Upper lobe of left lung (tissue), 4 donors: Measurements from ENCODE around the gene CHRM4.

Source experiments
- POLR2A ChIP-seq, 4 donors: fragments of 450-650 bp; IDR thresholded peaks; one replicate each; pipeline ENCODE4 v1.5.1; 2016 to 2017; ENCODE audit warnings: antibody characterized with exemption in 4 of 4, mild to moderate bottlenecking in 2 of 4
- TF ChIP-seq, protein P1 (sequence below), 6 experiments: fragments of 450-650 bp in 4 of 6; fragments of 200-600 bp in 2 of 6; sonication (generic) in 2 of 6; IDR thresholded peaks; one replicate each; pipeline ENCODE4 v1.5.1; 2016 to 2019; ENCODE audit warnings: antibody characterized with exemption in 6 of 6

DNA sequence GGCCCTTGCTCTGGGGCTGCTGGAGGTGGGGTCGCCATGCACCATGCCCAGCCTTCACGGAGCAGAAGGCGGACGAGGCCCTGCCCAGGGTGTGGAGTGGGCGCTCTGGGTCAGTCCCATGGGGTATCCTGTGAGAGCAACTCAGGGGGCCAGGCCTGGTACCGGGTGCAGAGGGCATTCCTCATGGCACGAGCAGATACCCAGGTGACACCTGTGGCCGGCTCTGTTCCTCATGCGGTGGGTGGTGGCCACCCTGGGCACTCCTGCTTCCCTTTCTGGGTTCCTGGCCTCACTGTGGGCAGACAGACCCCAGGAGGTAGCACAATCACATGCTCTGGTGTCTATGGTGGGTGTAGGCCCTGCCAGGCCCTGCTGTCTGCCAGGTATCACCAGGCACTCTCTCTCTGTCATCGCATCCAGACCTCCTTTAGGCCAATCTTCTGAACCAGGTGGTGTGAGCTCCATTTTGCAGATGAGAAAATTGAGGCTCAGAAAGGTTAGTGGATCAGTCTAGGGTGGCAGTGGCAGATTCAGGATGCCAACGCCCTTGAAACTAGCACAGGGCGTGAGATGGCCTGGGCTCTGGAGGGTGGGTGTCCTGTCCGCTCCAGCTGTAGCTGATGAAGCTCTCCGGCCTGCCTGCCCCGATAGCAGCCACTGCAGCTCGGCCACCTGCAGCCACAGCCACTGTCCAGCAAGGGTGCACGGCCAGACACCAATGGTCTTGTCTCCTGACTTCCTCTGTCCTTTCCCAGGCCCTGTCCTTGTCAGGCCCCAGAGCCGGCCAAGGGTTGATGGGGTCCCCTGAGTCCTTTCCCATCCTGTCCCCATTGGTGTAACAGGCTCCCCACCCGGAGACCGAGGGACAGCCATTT is 29.2 kb downstream of the CHRM4 start:
- TF ChIP-seq, protein P1, sequence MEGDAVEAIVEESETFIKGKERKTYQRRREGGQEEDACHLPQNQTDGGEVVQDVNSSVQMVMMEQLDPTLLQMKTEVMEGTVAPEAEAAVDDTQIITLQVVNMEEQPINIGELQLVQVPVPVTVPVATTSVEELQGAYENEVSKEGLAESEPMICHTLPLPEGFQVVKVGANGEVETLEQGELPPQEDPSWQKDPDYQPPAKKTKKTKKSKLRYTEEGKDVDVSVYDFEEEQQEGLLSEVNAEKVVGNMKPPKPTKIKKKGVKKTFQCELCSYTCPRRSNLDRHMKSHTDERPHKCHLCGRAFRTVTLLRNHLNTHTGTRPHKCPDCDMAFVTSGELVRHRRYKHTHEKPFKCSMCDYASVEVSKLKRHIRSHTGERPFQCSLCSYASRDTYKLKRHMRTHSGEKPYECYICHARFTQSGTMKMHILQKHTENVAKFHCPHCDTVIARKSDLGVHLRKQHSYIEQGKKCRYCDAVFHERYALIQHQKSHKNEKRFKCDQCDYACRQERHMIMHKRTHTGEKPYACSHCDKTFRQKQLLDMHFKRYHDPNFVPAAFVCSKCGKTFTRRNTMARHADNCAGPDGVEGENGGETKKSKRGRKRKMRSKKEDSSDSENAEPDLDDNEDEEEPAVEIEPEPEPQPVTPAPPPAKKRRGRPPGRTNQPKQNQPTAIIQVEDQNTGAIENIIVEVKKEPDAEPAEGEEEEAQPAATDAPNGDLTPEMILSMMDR (IDR thresholded peaks at IDR 0.05), result no peak
- no peak for TF ChIP-seq POLR2A (IDR thresholded peaks at IDR 0.05)
